ENCODE results near the gene C16orf78.

Gene C16orf78

DNA sequence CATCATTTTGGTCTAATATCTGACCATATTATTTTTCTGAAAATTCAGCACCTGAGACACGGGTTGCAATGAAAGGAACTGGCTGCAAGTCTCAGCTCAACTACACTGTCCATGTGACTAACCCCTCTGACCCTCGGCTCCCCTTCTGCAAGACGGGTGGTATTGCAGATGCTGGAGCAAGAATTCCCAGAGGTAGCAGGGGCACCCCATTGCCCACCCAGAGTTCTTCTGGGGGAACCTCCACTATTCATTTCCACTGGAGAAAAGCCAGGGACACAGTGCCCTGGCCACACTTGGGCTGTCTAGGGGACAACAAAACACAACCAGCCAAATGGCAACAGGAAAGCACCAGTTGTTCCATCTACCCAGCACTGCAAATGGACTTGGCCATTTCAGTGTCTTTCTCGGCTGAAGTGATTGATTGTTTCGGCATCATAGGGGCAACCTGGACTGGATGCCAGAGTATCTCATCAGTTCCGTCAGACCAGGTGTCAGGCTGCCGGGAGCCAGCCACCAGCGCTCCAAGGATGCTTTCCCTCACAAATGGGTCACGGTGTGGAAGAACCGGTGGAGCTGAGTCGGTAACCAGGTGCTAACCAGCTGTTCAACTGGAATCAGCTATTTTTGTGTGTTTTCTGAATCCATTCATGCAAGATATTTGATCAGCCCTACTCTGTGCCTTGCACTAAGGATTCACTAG is 58.1 kb downstream of the C16orf78 start:
- no peak for DNase-seq (ENCODE audit: low read depth)

DNA sequence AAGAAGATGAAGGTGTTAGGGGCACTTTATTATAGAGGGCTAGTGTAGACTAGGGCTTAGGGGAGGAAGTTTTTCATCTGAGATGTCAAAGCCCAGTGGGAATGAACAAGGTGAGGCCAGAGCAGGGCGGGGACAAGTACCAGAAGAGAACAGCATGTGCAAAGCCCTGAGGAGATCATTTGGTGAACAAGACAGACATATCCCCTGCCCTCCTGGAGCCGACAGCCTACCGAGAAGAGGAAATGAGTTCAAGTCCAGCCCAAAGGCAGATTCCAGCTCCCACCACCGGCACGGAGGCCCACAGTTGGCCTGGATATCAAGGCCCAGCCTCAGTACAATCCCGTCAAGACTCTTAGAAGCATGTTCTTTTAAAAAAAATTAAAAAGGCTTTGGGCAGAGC is 61.1 kb downstream of the C16orf78 start:
- no peak for DNase-seq (ENCODE audit: low read depth)

- DNase-seq (ENCODE audit: low read depth) = no peak
Observed at GRCh38 chr16:49436181-49436580, 62.6 kb downstream of the C16orf78 start.

DNA sequence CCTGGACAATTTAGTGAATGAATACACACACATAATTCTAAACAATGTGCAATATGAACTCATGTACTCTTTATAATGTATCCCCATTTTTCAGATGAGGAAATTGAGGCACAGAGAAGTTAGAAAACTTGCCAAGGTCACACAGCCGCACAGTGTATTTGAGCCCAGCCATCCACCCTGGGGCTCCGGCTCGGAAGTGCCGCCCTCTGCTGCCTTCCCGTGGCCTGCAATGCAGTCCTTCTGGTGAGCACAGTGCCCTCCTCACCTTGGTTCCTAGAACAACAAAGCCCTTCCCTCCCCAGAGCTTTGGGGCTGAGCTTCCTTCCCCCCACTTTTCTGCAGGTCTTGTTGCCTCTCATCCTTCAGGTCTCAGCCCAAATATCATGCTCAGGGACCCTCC is 63.7 kb downstream of the C16orf78 start:
- no peak for DNase-seq (ENCODE audit: low read depth)

DNA sequence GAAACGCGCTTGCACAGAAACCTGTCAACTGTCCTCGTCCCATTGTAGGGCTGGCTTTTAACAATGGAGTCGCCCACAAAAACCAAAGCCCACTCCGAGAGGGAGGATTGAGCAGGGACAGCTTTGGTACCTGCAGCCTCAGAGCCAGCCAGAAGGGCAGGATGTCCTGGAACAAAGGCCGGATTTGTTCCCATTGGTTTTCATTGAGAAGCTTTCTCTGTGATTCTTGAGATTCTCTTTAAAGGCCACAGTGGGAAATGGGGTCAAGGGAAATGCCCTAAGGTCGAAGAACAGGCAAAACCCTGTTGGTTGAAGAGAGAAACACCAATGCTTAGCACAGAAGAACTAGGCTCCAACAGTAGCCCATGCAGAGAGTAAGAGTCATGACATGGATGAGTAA is 65.4 kb downstream of the C16orf78 start:
- no peak for DNase-seq (ENCODE audit: low read depth)

GRCh38 chr16:49439676-49440075 is 66.1 kb downstream of the C16orf78 start:
- DNase-seq (ENCODE audit: low read depth) = no peak

DNA sequence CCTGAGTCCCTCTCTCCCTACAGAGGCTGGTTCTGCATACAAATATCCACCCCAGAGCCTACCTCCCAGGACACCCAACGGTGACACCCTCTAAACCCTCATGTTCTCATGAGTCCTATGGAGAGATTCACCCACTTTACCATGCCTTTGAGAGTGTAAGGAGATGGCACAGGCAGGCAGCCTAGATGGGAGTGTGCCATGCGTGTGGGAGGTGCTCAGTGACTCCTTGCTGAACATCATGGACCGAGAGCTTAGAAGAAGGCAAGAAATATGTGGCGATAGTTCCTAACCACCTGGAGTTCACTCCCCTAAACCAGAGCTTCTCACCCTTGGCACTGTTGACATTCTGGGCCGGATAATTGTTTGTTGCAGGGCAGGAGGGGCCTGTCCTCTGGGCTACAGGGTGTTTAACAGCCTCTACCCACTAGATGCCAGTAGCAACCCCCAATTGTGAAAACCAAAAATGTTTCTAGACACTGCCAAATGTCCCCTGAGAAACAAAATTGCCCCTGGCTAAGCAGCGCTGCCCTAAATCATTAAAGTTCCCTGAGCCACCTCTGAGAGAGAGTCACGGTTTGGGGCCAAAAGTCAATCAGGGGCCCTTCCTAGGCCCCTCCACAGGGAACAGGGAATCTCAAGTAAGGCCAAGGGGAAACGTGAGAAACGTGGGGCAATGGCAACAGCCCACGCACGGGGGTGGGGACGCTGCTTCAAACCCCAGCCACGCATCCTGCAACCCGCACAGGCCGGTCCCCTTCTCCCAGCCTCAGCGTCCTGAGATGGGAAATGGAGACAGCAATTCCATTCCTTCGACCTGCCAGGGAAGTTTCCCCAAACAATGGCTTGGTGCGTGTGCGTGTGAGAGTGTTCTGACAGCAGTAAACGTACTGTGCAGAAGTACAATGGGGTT is 66.8 kb downstream of the C16orf78 start:
- no peak for DNase-seq (ENCODE audit: low read depth)

GRCh38 chr16:49441366-49441780 is 67.8 kb downstream of the C16orf78 start:
- DNase-seq (ENCODE audit: low read depth) = peak; percentile 33

DNA sequence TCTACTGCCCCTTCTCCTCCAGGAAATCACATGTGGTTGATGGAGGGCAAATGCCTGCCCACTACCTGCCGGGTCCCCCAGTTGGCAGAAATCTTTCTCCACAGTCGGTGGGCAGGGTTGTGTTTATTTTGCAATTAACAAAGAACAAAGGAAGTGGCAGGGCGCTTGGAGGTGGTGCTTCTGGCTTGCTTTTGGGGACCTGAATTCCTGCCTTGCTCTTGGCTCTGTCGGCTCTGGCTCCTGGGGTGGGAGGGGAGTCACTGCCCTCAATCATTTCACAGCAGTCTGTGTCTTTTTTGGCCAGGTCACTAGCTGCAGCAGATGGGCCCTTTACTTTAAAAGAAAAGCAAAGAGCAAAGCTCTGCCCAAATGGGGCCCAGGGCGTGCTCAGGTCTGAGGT is 69.2 kb downstream of the C16orf78 start:
- DNase-seq (ENCODE audit: low read depth) = no peak

GRCh38 chr16:49443576-49443975 is 70.0 kb downstream of the C16orf78 start:
- no peak for DNase-seq (ENCODE audit: low read depth)

GRCh38 chr16:49446805-49447204 is 73.2 kb downstream of the C16orf78 start:
- DNase-seq (ENCODE audit: low read depth) = no peak

All from stimulated activated CD8-positive, alpha-beta memory T cell treated with anti-CD3 and anti-CD28 coated beads, Interleukin-12 subunit alpha, Interleukin-12 subunit beta, amount 100 ng/mL, for 1 hour (primary cell).